SK-N-SH treated with all-trans-retinoic acid at 6 μM for 48 hours (cell line): ENCODE measurements around the gene VWF.

Experiments used
- ARNTL ChIP-seq: fragments of 450-650 bp; formaldehyde crosslinking; IDR thresholded peaks from 2 replicates; pipeline ENCODE4 v1.5.0; 2020; ENCODE audit warnings: low read depth, mild to moderate bottlenecking, moderate library complexity, borderline replicate concordance
- CSDC2 ChIP-seq: fragments of 250-450 bp; sonication (Bioruptor Pico); IDR thresholded peaks from 2 replicates; pipeline ENCODE4 v1.5.0; 2020; ENCODE audit warnings: mild to moderate bottlenecking, moderate library complexity
- ESRRG ChIP-seq: fragments of 250-450 bp; sonication (Bioruptor Pico); IDR thresholded peaks from 2 replicates; pipeline ENCODE4 v1.6.1; 2021; ENCODE audit warnings: mild to moderate bottlenecking
- GLIS3 ChIP-seq: fragments of 250-450 bp; sonication (Bioruptor Pico); IDR thresholded peaks from 2 replicates; pipeline ENCODE4 v1.5.0; 2020; ENCODE audit warnings: mild to moderate bottlenecking, moderate library complexity
- RARB ChIP-seq: fragments of 250-450 bp; sonication (Bioruptor Pico); IDR thresholded peaks from 2 replicates; pipeline ENCODE4 v1.8.0; 2021; ENCODE audit warnings: mild to moderate bottlenecking, moderate library complexity
- TCF4 ChIP-seq: fragments of 250-450 bp; sonication (Bioruptor Pico); IDR thresholded peaks from 2 replicates; pipeline ENCODE4 v1.8.0; 2021; ENCODE audit warnings: mild to moderate bottlenecking, moderate library complexity, borderline replicate concordance
- TOX ChIP-seq: fragments of 250-450 bp; sonication (Bioruptor Pico); IDR thresholded peaks from 2 replicates; pipeline ENCODE4 v1.8.0; 2021; ENCODE audit warnings: mild to moderate bottlenecking, moderate library complexity, borderline replicate concordance
- ZFP3 ChIP-seq: fragments of 250-450 bp; sonication (Bioruptor Pico); IDR thresholded peaks from 2 replicates; pipeline ENCODE4 v1.5.0; 2020; ENCODE audit warnings: mild to moderate bottlenecking, moderate library complexity
- ZNF565 ChIP-seq: fragments of 450-650 bp; formaldehyde crosslinking; conservative IDR thresholded peaks from 2 replicates; pipeline ENCODE4 v1.5.0; 2020; ENCODE audit warnings: low read depth, mild to moderate bottlenecking, moderate library complexity
- ZNF70 ChIP-seq: fragments of 450-650 bp; formaldehyde crosslinking; IDR thresholded peaks from 2 replicates; pipeline ENCODE4 v1.5.0; 2020; ENCODE audit warnings: mild to moderate bottlenecking, moderate library complexity
- ZNF8 ChIP-seq: fragments of 450-650 bp; formaldehyde crosslinking; IDR thresholded peaks from 2 replicates; pipeline ENCODE4 v1.5.0; 2020; ENCODE audit warnings: mild to moderate bottlenecking, moderate library complexity
- TF ChIP-seq, protein P1 (sequence below): fragments of 250-450 bp; sonication (Bioruptor Pico); IDR thresholded peaks from 2 replicates; pipeline ENCODE4 v1.5.1; 2020; ENCODE audit warnings: low read depth, mild to moderate bottlenecking, moderate library complexity
- TF ChIP-seq, protein P2 (sequence below): fragments of 250-450 bp; sonication (Bioruptor Pico); IDR thresholded peaks from 2 replicates; pipeline ENCODE4 v1.8.0; 2020; ENCODE audit warnings: mild to moderate bottlenecking, moderate library complexity, borderline replicate concordance
- TF ChIP-seq, protein P3 (sequence below): fragments of 250-450 bp; sonication (Bioruptor Pico); IDR thresholded peaks from 2 replicates; pipeline ENCODE4 v1.5.0; 2020; ENCODE audit warnings: mild to moderate bottlenecking, moderate library complexity

GRCh38 chr12:5967645-5968415, 156.6 kb downstream of the VWF start:
- TF ChIP-seq ZNF70 (CRISPR knock-in tag) = no peak
- TF ChIP-seq, protein P1, sequence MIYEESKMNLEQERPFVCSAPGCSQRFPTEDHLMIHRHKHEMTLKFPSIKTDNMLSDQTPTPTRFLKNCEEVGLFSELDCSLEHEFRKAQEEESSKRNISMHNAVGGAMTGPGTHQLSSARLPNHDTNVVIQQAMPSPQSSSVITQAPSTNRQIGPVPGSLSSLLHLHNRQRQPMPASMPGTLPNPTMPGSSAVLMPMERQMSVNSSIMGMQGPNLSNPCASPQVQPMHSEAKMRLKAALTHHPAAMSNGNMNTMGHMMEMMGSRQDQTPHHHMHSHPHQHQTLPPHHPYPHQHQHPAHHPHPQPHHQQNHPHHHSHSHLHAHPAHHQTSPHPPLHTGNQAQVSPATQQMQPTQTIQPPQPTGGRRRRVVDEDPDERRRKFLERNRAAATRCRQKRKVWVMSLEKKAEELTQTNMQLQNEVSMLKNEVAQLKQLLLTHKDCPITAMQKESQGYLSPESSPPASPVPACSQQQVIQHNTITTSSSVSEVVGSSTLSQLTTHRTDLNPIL (CRISPR knock-in tag) = no peak
- no peak for TF ChIP-seq ZFP3 (CRISPR knock-in tag)
- TF ChIP-seq TOX (CRISPR knock-in tag) = no peak
- TF ChIP-seq, protein P2, sequence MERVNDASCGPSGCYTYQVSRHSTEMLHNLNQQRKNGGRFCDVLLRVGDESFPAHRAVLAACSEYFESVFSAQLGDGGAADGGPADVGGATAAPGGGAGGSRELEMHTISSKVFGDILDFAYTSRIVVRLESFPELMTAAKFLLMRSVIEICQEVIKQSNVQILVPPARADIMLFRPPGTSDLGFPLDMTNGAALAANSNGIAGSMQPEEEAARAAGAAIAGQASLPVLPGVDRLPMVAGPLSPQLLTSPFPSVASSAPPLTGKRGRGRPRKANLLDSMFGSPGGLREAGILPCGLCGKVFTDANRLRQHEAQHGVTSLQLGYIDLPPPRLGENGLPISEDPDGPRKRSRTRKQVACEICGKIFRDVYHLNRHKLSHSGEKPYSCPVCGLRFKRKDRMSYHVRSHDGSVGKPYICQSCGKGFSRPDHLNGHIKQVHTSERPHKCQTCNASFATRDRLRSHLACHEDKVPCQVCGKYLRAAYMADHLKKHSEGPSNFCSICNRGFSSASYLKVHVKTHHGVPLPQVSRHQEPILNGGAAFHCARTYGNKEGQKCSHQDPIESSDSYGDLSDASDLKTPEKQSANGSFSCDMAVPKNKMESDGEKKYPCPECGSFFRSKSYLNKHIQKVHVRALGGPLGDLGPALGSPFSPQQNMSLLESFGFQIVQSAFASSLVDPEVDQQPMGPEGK (CRISPR knock-in tag) = no peak
- no peak for TF ChIP-seq RARB (CRISPR knock-in tag)
- no peak for TF ChIP-seq GLIS3
- TF ChIP-seq TCF4 = no peak
- TF ChIP-seq ZNF8 (CRISPR knock-in tag) = no peak
- TF ChIP-seq ZNF565 (CRISPR knock-in tag) = no peak
- no peak for TF ChIP-seq ESRRG
- no peak for TF ChIP-seq CSDC2 (CRISPR knock-in tag)
- TF ChIP-seq, protein P3, sequence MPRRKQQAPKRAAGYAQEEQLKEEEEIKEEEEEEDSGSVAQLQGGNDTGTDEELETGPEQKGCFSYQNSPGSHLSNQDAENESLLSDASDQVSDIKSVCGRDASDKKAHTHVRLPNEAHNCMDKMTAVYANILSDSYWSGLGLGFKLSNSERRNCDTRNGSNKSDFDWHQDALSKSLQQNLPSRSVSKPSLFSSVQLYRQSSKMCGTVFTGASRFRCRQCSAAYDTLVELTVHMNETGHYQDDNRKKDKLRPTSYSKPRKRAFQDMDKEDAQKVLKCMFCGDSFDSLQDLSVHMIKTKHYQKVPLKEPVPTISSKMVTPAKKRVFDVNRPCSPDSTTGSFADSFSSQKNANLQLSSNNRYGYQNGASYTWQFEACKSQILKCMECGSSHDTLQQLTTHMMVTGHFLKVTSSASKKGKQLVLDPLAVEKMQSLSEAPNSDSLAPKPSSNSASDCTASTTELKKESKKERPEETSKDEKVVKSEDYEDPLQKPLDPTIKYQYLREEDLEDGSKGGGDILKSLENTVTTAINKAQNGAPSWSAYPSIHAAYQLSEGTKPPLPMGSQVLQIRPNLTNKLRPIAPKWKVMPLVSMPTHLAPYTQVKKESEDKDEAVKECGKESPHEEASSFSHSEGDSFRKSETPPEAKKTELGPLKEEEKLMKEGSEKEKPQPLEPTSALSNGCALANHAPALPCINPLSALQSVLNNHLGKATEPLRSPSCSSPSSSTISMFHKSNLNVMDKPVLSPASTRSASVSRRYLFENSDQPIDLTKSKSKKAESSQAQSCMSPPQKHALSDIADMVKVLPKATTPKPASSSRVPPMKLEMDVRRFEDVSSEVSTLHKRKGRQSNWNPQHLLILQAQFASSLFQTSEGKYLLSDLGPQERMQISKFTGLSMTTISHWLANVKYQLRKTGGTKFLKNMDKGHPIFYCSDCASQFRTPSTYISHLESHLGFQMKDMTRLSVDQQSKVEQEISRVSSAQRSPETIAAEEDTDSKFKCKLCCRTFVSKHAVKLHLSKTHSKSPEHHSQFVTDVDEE (CRISPR knock-in tag) = no peak
- TF ChIP-seq ARNTL (CRISPR knock-in tag) = no peak
